NCI-H1436 (cell line): ENCODE measurements around the gene ELOB.

Experiments used
- DNase-seq: peaks from one replicate; lab custom pipeline; 2025; lab: John Stamatoyannopoulos, UW

Gene ELOB

GRCh38 chr16:2777231-2777902, at the start of gene ELOB:
ELOB (minus strand) TSS chr16:2777280; CDS start chr16:2777239, 41 bp downstream.
- DNase-seq = peak; percentile 74

GRCh38 chr16:2825906-2826305, 48.8 kb upstream of the ELOB start:
- no peak for DNase-seq

- no peak for DNase-seq
Observed at GRCh38 chr16:2825049-2825742, 48.1 kb upstream of the ELOB start.

- DNase-seq = no peak
Observed at GRCh38 chr16:2824626-2825025, 47.5 kb upstream of the ELOB start.

- no peak for DNase-seq
Observed at GRCh38 chr16:2822496-2822895, 45.4 kb upstream of the ELOB start.

- no peak for DNase-seq
Observed at GRCh38 chr16:2822158-2822495, 45.0 kb upstream of the ELOB start.

GRCh38 chr16:2821487-2822157, 44.5 kb upstream of the ELOB start:
- no peak for DNase-seq

- DNase-seq = no peak
Observed at GRCh38 chr16:2820836-2821486, 43.9 kb upstream of the ELOB start.

GRCh38 chr16:2819939-2820835, 43.1 kb upstream of the ELOB start:
- no peak for DNase-seq

- no peak for DNase-seq
Observed at GRCh38 chr16:2819179-2819938, 42.3 kb upstream of the ELOB start.

- no peak for DNase-seq
Observed at GRCh38 chr16:2818272-2818876, 41.3 kb upstream of the ELOB start.

GRCh38 chr16:2817340-2818271, 40.5 kb upstream of the ELOB start:
- DNase-seq = no peak

GRCh38 chr16:2816751-2817339, 39.8 kb upstream of the ELOB start, which contains the start of gene PRSS21:
PRSS21 (plus strand) TSS chr16:2817237; CDS start chr16:2817269, 32 bp downstream.
- DNase-seq = no peak

- DNase-seq = no peak
Observed at GRCh38 chr16:2815299-2815771, 38.3 kb upstream of the ELOB start.

GRCh38 chr16:2814551-2815298, 37.6 kb upstream of the ELOB start:
- no peak for DNase-seq

- DNase-seq = no peak
Observed at GRCh38 chr16:2813771-2814221, 36.7 kb upstream of the ELOB start.

- DNase-seq = no peak
Observed at GRCh38 chr16:2811703-2812471, 34.8 kb upstream of the ELOB start.
